Measurements from ENCODE around the gene MYCBPAP.

MYCBPAP gene

DNA sequence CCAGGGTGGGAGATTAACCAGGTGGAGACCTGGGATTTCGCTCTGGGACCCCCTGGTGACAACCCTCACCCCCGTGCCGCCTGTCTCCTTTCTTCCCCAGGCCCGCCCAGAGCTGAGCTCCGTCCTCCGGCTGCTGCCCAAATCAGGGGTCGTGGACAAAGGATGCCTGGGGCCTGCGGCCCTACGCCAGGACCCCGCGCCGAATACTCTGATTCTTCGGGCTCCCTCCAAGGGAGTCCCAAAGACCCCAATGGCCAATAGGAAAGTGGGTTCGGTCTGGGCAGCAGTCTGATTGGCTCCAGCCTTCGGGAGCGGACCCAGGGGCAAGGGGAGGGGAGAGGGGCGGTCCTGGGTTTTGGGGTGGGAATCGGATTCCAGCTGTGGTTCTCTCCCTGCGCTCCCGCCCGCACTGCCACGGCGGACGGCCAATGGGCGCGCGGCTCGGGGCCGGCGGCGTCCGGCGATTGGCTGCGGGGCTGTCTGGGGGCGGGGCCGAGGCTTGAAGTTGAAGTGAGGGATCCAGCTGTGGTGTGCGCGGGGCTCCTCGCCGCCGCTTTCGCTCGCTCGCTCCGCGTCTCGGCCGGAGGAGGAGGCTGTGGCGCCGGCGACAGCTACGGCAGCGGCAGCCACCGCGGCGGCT is 52.1 kb downstream of the MYCBPAP start, which contains the start of gene CACNA1G:
Gene CACNA1G, plus strand, starts transcription at position 531 of the 640 bp plus-strand sequence. CDS start 745 bp downstream, outside the sequence.
- peak; percentile 35 for DNase-seq

GRCh38 chr17:50560931-50561745 is 52.9 kb downstream of the MYCBPAP start:
- DNase-seq: no peak

- DNase-seq: no peak
Measured at GRCh38 chr17:50561746-50562141, 53.5 kb downstream of the MYCBPAP start.

GRCh38 chr17:50562242-50563091 is 54.2 kb downstream of the MYCBPAP start:
- no peak for DNase-seq

DNA sequence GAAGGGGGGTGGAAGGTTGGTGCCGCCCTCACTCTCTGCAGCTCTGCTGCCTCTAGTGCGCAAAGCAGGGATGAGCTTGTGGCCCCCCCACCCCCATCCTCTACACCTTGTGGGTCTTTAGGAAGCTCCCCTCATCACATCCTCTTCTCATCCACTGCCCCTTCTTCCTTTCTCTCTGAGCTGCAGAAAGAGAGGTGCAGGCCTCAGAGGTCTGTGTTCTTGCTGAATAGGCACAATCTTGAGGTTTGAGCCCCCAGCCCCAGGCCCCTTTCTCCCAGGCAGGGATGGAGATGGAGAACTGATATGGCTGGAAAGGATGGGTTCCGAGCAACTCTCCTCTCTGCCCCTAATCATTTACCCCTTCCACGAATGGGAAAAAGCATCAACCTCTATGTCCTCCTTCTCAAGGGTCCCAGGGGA is 54.9 kb downstream of the MYCBPAP start:
- no peak for DNase-seq

DNA sequence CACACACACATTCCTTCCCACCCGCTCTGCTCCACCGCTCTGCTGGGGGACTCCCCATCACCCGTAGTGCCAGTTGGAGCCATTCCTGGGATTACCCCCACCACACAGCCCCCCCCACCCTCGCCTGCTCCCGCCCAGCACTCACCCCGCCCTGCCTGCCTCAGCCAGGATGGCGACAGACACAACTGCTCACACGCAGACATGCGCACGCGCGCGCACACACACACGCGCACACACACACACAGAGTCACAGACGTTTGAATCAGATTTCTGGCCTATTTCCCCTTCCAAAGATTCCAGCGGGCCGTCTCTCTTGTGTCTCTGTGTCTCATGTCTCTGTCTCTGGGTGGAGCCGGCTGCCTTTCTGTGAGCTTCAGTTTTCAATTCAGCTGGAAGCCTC is 56.7 kb downstream of the MYCBPAP start:
- DNase-seq: no peak

DNA sequence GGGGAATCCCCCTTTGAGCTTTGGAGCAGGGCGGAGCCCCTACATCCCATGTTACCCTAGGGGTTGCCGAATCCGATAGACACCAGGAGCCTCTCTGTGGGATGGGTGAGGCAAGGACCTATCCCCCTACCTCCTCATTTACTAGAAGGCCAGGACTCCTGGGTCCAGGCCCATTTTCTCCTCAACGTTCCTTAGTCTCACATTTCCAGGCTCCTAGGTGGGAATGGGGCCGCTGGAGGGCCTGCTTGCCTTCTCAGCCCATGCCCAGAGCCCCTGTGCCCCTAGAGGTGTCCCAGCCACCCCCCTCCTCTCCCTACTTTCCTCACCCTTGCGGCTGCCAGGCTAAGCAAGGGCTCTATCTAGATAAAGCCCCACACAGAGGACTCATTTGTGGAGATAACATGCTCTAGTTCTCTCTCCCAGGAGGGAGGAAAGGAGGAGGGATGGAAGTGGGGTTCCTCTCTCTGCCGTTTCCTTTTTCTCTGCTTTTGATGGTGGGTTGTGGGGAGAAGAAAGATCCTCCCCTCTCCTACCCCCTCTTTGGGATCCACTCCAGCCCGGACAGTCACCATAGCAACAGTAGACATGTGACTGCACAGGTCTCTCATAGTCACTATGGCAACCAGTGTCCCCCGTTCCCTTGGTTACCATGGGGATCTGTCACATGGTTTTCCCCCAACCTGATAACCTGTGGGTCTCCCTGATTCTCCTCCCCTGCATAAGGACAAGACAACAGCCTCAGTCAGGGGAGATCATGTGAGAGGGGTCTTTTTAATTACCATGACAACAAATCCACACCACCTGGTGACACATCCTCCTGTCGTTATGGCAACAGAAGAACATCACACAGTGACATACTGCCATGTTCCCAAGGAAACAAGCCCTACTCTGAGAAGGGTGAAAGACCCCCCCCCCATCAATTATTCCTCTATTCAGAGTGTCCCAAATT is 57.4 kb downstream of the MYCBPAP start:
- DNase-seq: peak; percentile 68

- DNase-seq: no peak
Measured at GRCh38 chr17:50566886-50567285, 58.6 kb downstream of the MYCBPAP start.

- no peak for DNase-seq
Measured at GRCh38 chr17:50568659-50569058, 60.4 kb downstream of the MYCBPAP start.

GRCh38 chr17:50569592-50569991 is 61.4 kb downstream of the MYCBPAP start:
- no peak for DNase-seq

- DNase-seq: no peak
Measured at GRCh38 chr17:50570032-50570431, 61.8 kb downstream of the MYCBPAP start.

- DNase-seq: no peak
Measured at GRCh38 chr17:50570528-50570927, 62.3 kb downstream of the MYCBPAP start.

GRCh38 chr17:50571681-50572080 is 63.4 kb downstream of the MYCBPAP start:
- no peak for DNase-seq

DNA sequence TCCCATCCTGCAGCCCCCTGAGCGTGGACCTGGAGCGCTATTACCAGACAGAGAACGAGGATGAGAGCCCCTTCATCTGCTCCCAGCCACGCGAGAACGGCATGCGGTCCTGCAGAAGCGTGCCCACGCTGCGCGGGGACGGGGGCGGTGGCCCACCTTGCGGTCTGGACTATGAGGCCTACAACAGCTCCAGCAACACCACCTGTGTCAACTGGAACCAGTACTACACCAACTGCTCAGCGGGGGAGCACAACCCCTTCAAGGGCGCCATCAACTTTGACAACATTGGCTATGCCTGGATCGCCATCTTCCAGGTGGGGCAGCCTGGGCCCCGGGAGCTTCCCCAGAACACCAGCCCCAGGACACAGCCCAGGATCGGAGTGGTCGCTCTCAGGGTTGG is 64.3 kb downstream of the MYCBPAP start:
- DNase-seq: no peak

DNA sequence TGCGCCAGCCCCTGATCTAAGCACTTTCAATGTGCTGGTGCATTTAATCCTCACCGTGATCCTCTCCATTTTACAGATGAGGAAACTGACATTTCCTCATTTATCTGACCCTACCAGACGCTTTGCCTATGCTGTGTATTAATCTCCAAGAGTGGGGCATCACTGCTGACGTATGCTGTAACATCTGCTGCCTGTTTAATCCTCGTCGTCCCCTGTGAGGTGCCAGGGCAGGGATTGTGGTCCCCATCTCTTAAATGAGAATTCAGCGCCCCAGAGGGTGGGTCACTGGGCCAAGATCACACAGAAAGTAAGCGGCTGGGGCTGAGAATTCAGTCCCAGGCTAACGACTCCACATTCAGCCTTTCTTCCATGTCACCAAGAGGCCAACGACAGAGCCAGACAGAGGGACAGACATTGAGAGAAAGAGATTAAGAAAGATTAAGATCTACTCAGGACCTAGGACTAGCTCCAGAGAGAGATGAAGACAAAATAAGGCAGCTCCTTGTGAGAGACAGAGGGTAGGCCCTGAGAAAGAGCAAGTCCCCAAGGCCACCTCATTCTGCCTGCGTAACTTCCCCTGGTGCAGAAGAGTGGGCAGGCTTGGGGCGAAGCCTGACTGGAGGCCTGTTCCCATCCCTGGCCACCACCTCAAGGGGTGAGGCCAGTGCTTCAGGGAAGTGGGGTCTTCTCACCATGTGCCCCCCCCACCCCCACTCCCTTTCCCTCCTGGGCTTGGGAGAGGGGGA is 65.8 kb downstream of the MYCBPAP start:
- peak; percentile 80 for DNase-seq

- DNase-seq: peak; percentile 63
Measured at GRCh38 chr17:50575581-50576210, 67.5 kb downstream of the MYCBPAP start.

- DNase-seq: no peak
Measured at GRCh38 chr17:50576864-50577263, 68.6 kb downstream of the MYCBPAP start.

DNA sequence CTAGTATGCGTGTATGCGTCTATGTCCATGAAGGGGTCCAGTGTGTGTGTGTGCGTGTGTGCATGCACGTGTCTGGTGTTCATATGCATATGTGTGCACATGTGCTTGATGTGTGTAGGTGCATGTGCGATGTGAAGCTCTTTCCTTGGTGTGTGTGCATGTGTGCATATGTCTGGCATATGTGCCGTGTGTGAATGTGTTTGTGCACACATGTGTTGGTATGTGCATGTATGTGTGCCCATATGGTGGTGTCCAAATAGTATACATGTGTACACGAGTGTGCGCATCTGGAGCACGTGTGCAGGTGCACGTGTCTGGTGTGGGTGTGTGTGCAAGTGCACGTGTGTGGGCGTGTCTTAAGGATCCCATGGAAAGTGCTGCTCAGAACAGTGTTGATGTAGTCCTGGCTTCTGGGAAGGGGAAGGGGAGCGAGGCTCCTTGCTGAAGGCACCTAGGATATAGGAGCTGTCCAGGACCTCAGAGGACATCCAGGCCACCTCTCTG is 69.3 kb downstream of the MYCBPAP start:
- no peak for DNase-seq

- DNase-seq: no peak
Measured at GRCh38 chr17:50578173-50578572, 69.9 kb downstream of the MYCBPAP start.

DNA sequence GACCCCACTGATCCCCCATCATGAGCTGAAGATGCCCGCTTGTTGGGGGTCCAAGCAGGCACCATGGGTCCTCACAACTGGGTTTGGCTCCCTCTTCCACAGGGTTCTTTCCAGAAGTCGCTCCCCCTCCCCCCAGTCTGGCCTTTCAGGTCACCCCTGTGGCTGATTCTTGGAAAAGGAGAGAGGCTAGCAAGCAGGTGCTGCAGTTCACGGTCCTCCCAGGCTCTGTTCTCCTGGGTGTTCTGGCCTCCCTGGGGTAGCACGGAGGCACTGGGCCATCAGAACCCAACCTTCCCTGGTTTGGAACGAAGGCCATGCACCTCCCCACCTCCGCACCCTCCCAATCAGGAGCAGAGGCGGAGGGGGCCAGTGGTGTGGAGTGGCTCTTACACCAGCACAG is 71.2 kb downstream of the MYCBPAP start:
- no peak for DNase-seq

DNA sequence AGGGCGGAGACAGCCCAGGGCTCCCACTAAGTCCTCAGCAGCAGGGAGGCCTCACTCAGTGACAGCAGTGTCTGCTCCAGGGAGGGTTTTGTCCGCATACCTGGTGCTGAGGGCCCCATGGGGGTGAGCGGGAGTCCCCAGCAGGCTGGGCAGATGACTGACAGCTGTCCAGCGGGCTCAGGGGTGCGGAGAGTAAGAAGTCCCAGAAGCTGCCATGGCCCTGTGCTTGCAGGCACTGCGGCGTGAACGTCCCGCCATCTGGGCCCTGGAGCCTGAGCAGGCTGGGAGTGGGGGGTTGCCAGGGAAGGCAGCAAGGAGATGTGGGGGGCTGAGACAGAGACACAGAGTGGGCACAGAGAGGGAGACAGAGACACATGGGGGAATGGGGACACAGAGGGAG is 72.4 kb downstream of the MYCBPAP start:
- DNase-seq: no peak

Measured in NCI-H524 treated with DMSO at 0.1 percent for 48 hours (cell line).